Ascending aorta (tissue), 2 donors: Measurements from ENCODE around the gene ATG101. TPM values are rescaled to one million over a fixed set of nuclear protein-coding genes. Genes with fewer than 3 reads are reported as not detected.

Experiments
- DNase-seq, 2 donors: peaks; one replicate each; pipeline ENCODE4 v3.0.0-alpha.2; 2019; ENCODE audit warnings: low spot score in 2 of 2
- H3K27ac ChIP-seq, 2 donors: fragments of 200-600 bp; sonication (generic); one replicate each; pipeline ENCODE4 v1.5.1; 2016 to 2017; ENCODE audit warnings: mild to moderate bottlenecking in 1 of 2
- H3K27me3 ChIP-seq: fragments of 200-600 bp; sonication (generic); one replicate; pipeline ENCODE4 v1.5.1; 2017
- H3K36me3 ChIP-seq, 2 donors: fragments of 200-600 bp; sonication (generic); one replicate each; pipeline ENCODE4 v1.5.1; 2016
- H3K4me1 ChIP-seq, 2 donors: fragments of 200-600 bp; sonication (generic); one replicate each; pipeline ENCODE4 v1.5.1; 2016 to 2017; ENCODE audit warnings: mild to moderate bottlenecking in 1 of 2
- H3K4me3 ChIP-seq, 2 donors: fragments of 200-600 bp; sonication (generic); one replicate each; pipeline ENCODE4 v1.5.1; 2016 to 2017; ENCODE audit warnings: mild to moderate bottlenecking in 1 of 2
- H3K9me3 ChIP-seq, 2 donors: fragments of 200-600 bp; sonication (generic); one replicate each; pipeline ENCODE4 v1.5.1; 2016
- CTCF ChIP-seq, 3 experiments: fragments of 200-600 bp in 2 of 3; fragments of 450-650 bp in 1 of 3; sonication (generic) in 2 of 3; IDR thresholded peaks; one replicate each; pipeline ENCODE4 v1.5.1; 2016 to 2019; ENCODE audit warnings: antibody characterized with exemption in 3 of 3, mild to moderate bottlenecking in 1 of 3, moderate library complexity in 1 of 3
- intact Hi-C: fragments of 100-400 bp; cut with DNase I; formaldehyde crosslinking; loops from one replicate; pipeline ENCODE4 v1.15.1; 2023
- total RNA-seq: library from RNA; depleted of rRNA; stranded (reverse); fragments of >200 nt; gene quantifications from one replicate; pipeline ENCODE4 v1.1.0, GENCODE V29; 2016

ATG101 gene
- total RNA-seq: 39.8 TPM

GRCh38 chr12:52069327-52070184 lies at the start of gene ATG101:
TSS of gene ATG101 (plus strand) at chr12:52069978. CDS start at chr12:52073651, 3,673 bp downstream.
- peak within 1 kb of the TSS; percentile 70 to 84 for H3K4me3 ChIP-seq
- H3K4me1 ChIP-seq: peaks cover 10 to 19% of the 10 kb centered on the region in 2 donors
- peaks cover 4 to 17% of the 10 kb centered on the region in 2 donors for H3K36me3 ChIP-seq
- H3K9me3 ChIP-seq: no peaks in the 10 kb centered on the region
- peak; percentile 68 to 96 for DNase-seq
- peak within 1 kb of the TSS; percentile 85 to 89 for H3K27ac ChIP-seq
- no peaks in the 10 kb centered on the region for H3K27me3 ChIP-seq
- intact Hi-C loops: loop anchor here (1.0 to 2.0 kb wide), 3 partner anchors 18 to 44 kb away; partner anchors contain the start of gene NR4A1
- peak; percentile 37 to 87 (median 74) for TF ChIP-seq CTCF (IDR thresholded peaks at IDR 0.05)

- H3K4me1 ChIP-seq: peaks cover 7 to 21% of the 10 kb centered on the region in 2 donors
- no peaks in the 10 kb centered on the region for H3K36me3 ChIP-seq
- intact Hi-C loops: loop anchor here (5.0 to 10.0 kb wide), 2 partner anchors 68 to 984 kb away; partner anchors contain the start of genes ACVR1B and EIF4B
- TF ChIP-seq CTCF (IDR thresholded peaks at IDR 0.05): peak; percentile 39 to 58 (median 52)
- no peaks in the 10 kb centered on the region for H3K27me3 ChIP-seq
- H3K9me3 ChIP-seq: no peaks in the 10 kb centered on the region
- no peak overlapping the region for H3K27ac ChIP-seq
- no peak overlapping the region for H3K4me3 ChIP-seq
- no peak for DNase-seq
These were observed 49.0 kb upstream of the ATG101 start for GRCh38 chr12:52020539-52021336.

GRCh38 chr12:52022841-52023181 lies 47.0 kb upstream of the ATG101 start:
- H3K9me3 ChIP-seq: no peaks in the 10 kb centered on the region
- intact Hi-C loops: loop anchor here (1.0 to 10.0 kb wide), 4 partner anchors 17 to 982 kb away; partner anchors contain the start of genes ACVR1B, EIF4B and TAMALIN
- no peaks in the 10 kb centered on the region for H3K36me3 ChIP-seq
- H3K4me1 ChIP-seq: peaks cover 7 to 28% of the 10 kb centered on the region in 2 donors
- TF ChIP-seq CTCF (IDR thresholded peaks at IDR 0.05): no peak
- DNase-seq: no peak
- no peaks in the 10 kb centered on the region for H3K27me3 ChIP-seq
- H3K27ac ChIP-seq: peak overlapping the region in 1 of 2 donors; percentile 6
- peak overlapping the region; percentile 67 to 69 for H3K4me3 ChIP-seq

- Histone ChIP-seq H3K4me1 (peaks cover 7 to 28% of the 10 kb centered on the region in 2 donors), H3K9me3 (no peaks in the 10 kb centered on the region), H3K27ac (peak overlapping the region in 1 of 2 donors; percentile 44), H3K36me3 (no peaks in the 10 kb centered on the region), H3K27me3 (no peaks in the 10 kb centered on the region), H3K4me3 (peak overlapping the region; percentile 67 to 69)
- DNase-seq: peak in 1 of 2 donors; percentile 93
- intact Hi-C loops: loop anchor here (1.0 to 10.0 kb wide), 4 partner anchors 17 to 981 kb away; partner anchors contain the start of genes ACVR1B, EIF4B and TAMALIN
- peak; percentile 97 to 98 (median 98) for TF ChIP-seq CTCF (IDR thresholded peaks at IDR 0.05)
These were observed 46.4 kb upstream of the ATG101 start for GRCh38 chr12:52023182-52023975.
